ENCODE data around the gene TBCD.

Gene TBCD

GRCh38 chr17:82856361-82856760 lies 104.5 kb downstream of the TBCD start:
- no peak for DNase-seq
- Histone ChIP-seq H3K27me3 (replicated peaks; ENCODE audit: insufficient read depth, low read length) (no peaks in the 10 kb centered on the region), H3K4me1 (ENCODE audit: low read length) (no peaks in the 10 kb centered on the region), H3K36me3 (replicated peaks; ENCODE audit: insufficient read depth, low read length) (no peaks in the 10 kb centered on the region), H3K4me2 (ENCODE audit: low read depth, low read length) (no peak overlapping the region), H3K9me2 (replicated peaks; ENCODE audit: insufficient read depth, low read length) (no peaks in the 10 kb centered on the region), H4K20me1 (ENCODE audit: insufficient read depth, low read length) (no peaks in the 10 kb centered on the region), H3K79me2 (ENCODE audit: low read length) (no peaks in the 10 kb centered on the region; the same call in 1 of the 2 replicates), H3F3A (ENCODE audit: insufficient read depth, low read length) (no peaks in the 10 kb centered on the region), H3K9me3 (replicated peaks; ENCODE audit: insufficient read depth, low read length) (no peaks in the 10 kb centered on the region), H2AFZ (ENCODE audit: low read length) (no peak overlapping the region), H3K4me3 (ENCODE audit: low read length) (no peak overlapping the region), H3K9ac (ENCODE audit: low read length) (no peak overlapping the region), H3K27ac (ENCODE audit: low read length) (no peak overlapping the region)
- TF ChIP-seq EZH2 (optimal IDR thresholded peaks at IDR 0.05; ENCODE audit: low read depth, low read length) (no peak), CTCF (IDR thresholded peaks at IDR 0.05; ENCODE audit: low read length) (no peak), EZH2phosphoT487 (IDR thresholded peaks at IDR 0.05; ENCODE audit: low read length) (no peak)

- Histone ChIP-seq H3K4me3 (ENCODE audit: low read length) (no peak overlapping the region), H3F3A (ENCODE audit: insufficient read depth, low read length) (peaks cover 6% of the 10 kb centered on the region), H3K9ac (ENCODE audit: low read length) (no peak overlapping the region), H4K20me1 (ENCODE audit: insufficient read depth, low read length) (no peaks in the 10 kb centered on the region), H3K27me3 (replicated peaks; ENCODE audit: insufficient read depth, low read length) (no peaks in the 10 kb centered on the region), H3K9me3 (replicated peaks; ENCODE audit: insufficient read depth, low read length) (no peaks in the 10 kb centered on the region), H3K79me2 (ENCODE audit: low read length) (no peaks in the 10 kb centered on the region; the same call in 1 of the 2 replicates), H3K4me2 (ENCODE audit: low read depth, low read length) (no peak overlapping the region), H3K4me1 (ENCODE audit: low read length) (peaks cover 10% of the 10 kb centered on the region), H3K27ac (ENCODE audit: low read length) (no peak overlapping the region), H3K36me3 (replicated peaks; ENCODE audit: insufficient read depth, low read length) (no peaks in the 10 kb centered on the region), H3K9me2 (replicated peaks; ENCODE audit: insufficient read depth, low read length) (no peaks in the 10 kb centered on the region), H2AFZ (ENCODE audit: low read length) (no peak overlapping the region)
- no peak for DNase-seq
- TF ChIP-seq EZH2 (optimal IDR thresholded peaks at IDR 0.05; ENCODE audit: low read depth, low read length) = no peak
- no peak for TF ChIP-seq EZH2phosphoT487 (IDR thresholded peaks at IDR 0.05; ENCODE audit: low read length)
- no peak for TF ChIP-seq CTCF (IDR thresholded peaks at IDR 0.05; ENCODE audit: low read length)
Observed at GRCh38 chr17:82858376-82859126, 106.7 kb downstream of the TBCD start.

GRCh38 chr17:82859431-82860403 lies 107.9 kb downstream of the TBCD start:
- TF ChIP-seq CTCF (IDR thresholded peaks at IDR 0.05; ENCODE audit: low read length) (no peak), EZH2 (optimal IDR thresholded peaks at IDR 0.05; ENCODE audit: low read depth, low read length) (no peak), EZH2phosphoT487 (IDR thresholded peaks at IDR 0.05; ENCODE audit: low read length) (no peak)
- Histone ChIP-seq H3K9me3 (replicated peaks; ENCODE audit: insufficient read depth, low read length) (no peaks in the 10 kb centered on the region), H3K36me3 (replicated peaks; ENCODE audit: insufficient read depth, low read length) (no peaks in the 10 kb centered on the region), H3F3A (ENCODE audit: insufficient read depth, low read length) (peaks cover 18% of the 10 kb centered on the region), H2AFZ (ENCODE audit: low read length) (no peak overlapping the region), H3K4me2 (ENCODE audit: low read depth, low read length) (no peak overlapping the region), H3K79me2 (ENCODE audit: low read length) (no peaks in the 10 kb centered on the region; the same call in 1 of the 2 replicates), H4K20me1 (ENCODE audit: insufficient read depth, low read length) (no peaks in the 10 kb centered on the region), H3K27me3 (replicated peaks; ENCODE audit: insufficient read depth, low read length) (no peaks in the 10 kb centered on the region), H3K4me1 (ENCODE audit: low read length) (peaks cover 21% of the 10 kb centered on the region), H3K4me3 (ENCODE audit: low read length) (no peak overlapping the region), H3K9me2 (replicated peaks; ENCODE audit: insufficient read depth, low read length) (no peaks in the 10 kb centered on the region), H3K9ac (ENCODE audit: low read length) (no peak overlapping the region), H3K27ac (ENCODE audit: low read length) (no peak overlapping the region)
- no peak for DNase-seq
